HAP-1 (cell line): Measurements from ENCODE around the gene ADAMTS19.
"Not testable (repeated sequence)": the region's sequence is repeated elsewhere in the genome, so short reads cannot be mapped to it uniquely, and the experiment has no call there.

Source experiments
- DNase-seq, 2 experiments: peaks; one replicate each; pipeline ENCODE4 v3.0.0-alpha.2; 2016 to 2020; ENCODE audit warnings: low spot score in 2 of 2
- H3K27me3 ChIP-seq: fragments of 250-450 bp; sonication (Bioruptor Pico); 2 replicates; pipeline ENCODE4 v1.5.1; 2020; ENCODE audit warnings: low read depth, mild to moderate bottlenecking, moderate library complexity
- H3K36me3 ChIP-seq: fragments of 250-450 bp; sonication (Bioruptor Pico); replicated peaks from 2 replicates; pipeline ENCODE4 v1.5.1; 2020; ENCODE audit warnings: mild to moderate bottlenecking
- H3K4me1 ChIP-seq: fragments of 250-450 bp; sonication (Bioruptor Pico); 2 replicates; pipeline ENCODE4 v1.5.1; 2020; ENCODE audit warnings: mild to moderate bottlenecking
- H3K4me3 ChIP-seq: fragments of 250-450 bp; sonication (Bioruptor Pico); 2 replicates; pipeline ENCODE4 v1.5.1; 2020; ENCODE audit warnings: mild to moderate bottlenecking, moderate library complexity
- H3K9me3 ChIP-seq: fragments of 250-450 bp; sonication (Bioruptor Pico); 2 replicates; pipeline ENCODE4 v1.5.1; 2020; ENCODE audit warnings: mild to moderate bottlenecking, moderate library complexity
- in situ Hi-C: fragments of 300-500 bp; cut with MboI; formaldehyde crosslinking; loops from 3 replicates; pipeline ENCODE4 v1.14.3; 2020; ENCODE audit warnings: low sequenced_read_pairs, inconsistent platforms, mixed read lengths

The ADAMTS19 gene

GRCh38 chr5:129459777-129460671, at the start of gene ADAMTS19:
Gene ADAMTS19 (plus strand): TSS chr5:129460298. CDS start chr5:129460392, 94 bp downstream.
- peaks cover 18% of the 10 kb centered on the region for H3K27me3 ChIP-seq
- peak in 1 of 2 experiments; percentile 18 for DNase-seq

GRCh38 chr5:129410488-129410887, 49.6 kb upstream of the ADAMTS19 start:
- H3K4me3 ChIP-seq, result no peak overlapping the region
- H3K27me3 ChIP-seq, result no peaks in the 10 kb centered on the region; the same call in 1 of the 2 replicates
- in situ Hi-C loops, result no loop called here
- H3K36me3 ChIP-seq, result no peaks in the 10 kb centered on the region
- H3K9me3 ChIP-seq, result no peaks in the 10 kb centered on the region
- H3K4me1 ChIP-seq, result no peaks in the 10 kb centered on the region
- DNase-seq, result no peak

More at GRCh38 chr5:129459777-129460671, at the start of gene ADAMTS19:
- H3K4me3 ChIP-seq, result peak within 1 kb of the TSS; percentile 14
- no peaks in the 10 kb centered on the region for H3K9me3 ChIP-seq
- in situ Hi-C loops, result no loop called here
- H3K36me3 ChIP-seq, result no peaks in the 10 kb centered on the region
- H3K4me1 ChIP-seq, result no peaks in the 10 kb centered on the region

- Histone ChIP-seq H3K9me3 (no peaks in the 10 kb centered on the region), H3K27me3 (no peaks in the 10 kb centered on the region; the same call in 1 of the 2 replicates), H3K36me3 (no peaks in the 10 kb centered on the region), H3K4me3 (no peak overlapping the region), H3K4me1 (no peaks in the 10 kb centered on the region)
- DNase-seq, result no peak
- in situ Hi-C loops, result no loop called here
These were observed 47.4 kb upstream of the ADAMTS19 start for GRCh38 chr5:129412721-129413120.

GRCh38 chr5:129413570-129413969, 46.5 kb upstream of the ADAMTS19 start:
- no peaks in the 10 kb centered on the region; the same call in 1 of the 2 replicates for H3K27me3 ChIP-seq
- H3K4me1 ChIP-seq, result no peaks in the 10 kb centered on the region
- no peaks in the 10 kb centered on the region for H3K36me3 ChIP-seq
- H3K9me3 ChIP-seq, result no peaks in the 10 kb centered on the region
- in situ Hi-C loops, result no loop called here
- H3K4me3 ChIP-seq, result no peak overlapping the region
- no peak for DNase-seq

GRCh38 chr5:129419292-129419691, 40.8 kb upstream of the ADAMTS19 start:
- Histone ChIP-seq H3K9me3 (no peaks in the 10 kb centered on the region), H3K27me3 (no peaks in the 10 kb centered on the region), H3K4me1 (no peaks in the 10 kb centered on the region), H3K4me3 (no peak overlapping the region), H3K36me3 (no peaks in the 10 kb centered on the region)
- in situ Hi-C loops, result no loop called here
- no peak for DNase-seq

- no peaks in the 10 kb centered on the region for H3K27me3 ChIP-seq
- no peaks in the 10 kb centered on the region for H3K4me1 ChIP-seq
- H3K36me3 ChIP-seq, result no peaks in the 10 kb centered on the region
- in situ Hi-C loops, result no loop called here
- H3K4me3 ChIP-seq, result no peak overlapping the region
- no peak for DNase-seq
- H3K9me3 ChIP-seq, result no peaks in the 10 kb centered on the region
These were observed 35.1 kb upstream of the ADAMTS19 start for GRCh38 chr5:129425031-129425430.

GRCh38 chr5:129426071-129426470, 34.0 kb upstream of the ADAMTS19 start:
- H3K9me3 ChIP-seq, result no peaks in the 10 kb centered on the region
- DNase-seq, result no peak
- H3K27me3 ChIP-seq, result no peaks in the 10 kb centered on the region
- no peak overlapping the region for H3K4me3 ChIP-seq
- in situ Hi-C loops, result no loop called here
- H3K36me3 ChIP-seq, result no peaks in the 10 kb centered on the region
- no peaks in the 10 kb centered on the region for H3K4me1 ChIP-seq

GRCh38 chr5:129428636-129429035, 31.5 kb upstream of the ADAMTS19 start:
- H3K36me3 ChIP-seq, in situ Hi-C loops, H3K9me3 ChIP-seq, H3K27me3 ChIP-seq, H3K4me3 ChIP-seq, H3K4me1 ChIP-seq, DNase-seq: not testable (repeated sequence)

- no peak overlapping the region for H3K4me3 ChIP-seq
- H3K27me3 ChIP-seq, result no peaks in the 10 kb centered on the region
- no peaks in the 10 kb centered on the region for H3K9me3 ChIP-seq
- H3K36me3 ChIP-seq, result no peaks in the 10 kb centered on the region
- in situ Hi-C loops, result no loop called here
- no peaks in the 10 kb centered on the region for H3K4me1 ChIP-seq
- DNase-seq, result no peak
These were observed 28.7 kb upstream of the ADAMTS19 start for GRCh38 chr5:129431406-129431805.

GRCh38 chr5:129438322-129438721, 21.8 kb upstream of the ADAMTS19 start:
- Histone ChIP-seq H3K4me1 (no peaks in the 10 kb centered on the region), H3K27me3 (no peaks in the 10 kb centered on the region), H3K4me3 (no peak overlapping the region), H3K36me3 (no peaks in the 10 kb centered on the region), H3K9me3 (no peaks in the 10 kb centered on the region)
- in situ Hi-C loops, result no loop called here
- no peak for DNase-seq

GRCh38 chr5:129440424-129440823, 19.7 kb upstream of the ADAMTS19 start:
- no peak for DNase-seq
- no peaks in the 10 kb centered on the region for H3K4me1 ChIP-seq
- in situ Hi-C loops, result no loop called here
- H3K4me3 ChIP-seq, result no peak overlapping the region
- no peaks in the 10 kb centered on the region for H3K36me3 ChIP-seq
- no peaks in the 10 kb centered on the region for H3K27me3 ChIP-seq
- no peaks in the 10 kb centered on the region for H3K9me3 ChIP-seq

- H3K36me3 ChIP-seq, result no peaks in the 10 kb centered on the region
- DNase-seq, result no peak
- H3K27me3 ChIP-seq, result no peaks in the 10 kb centered on the region
- no peak overlapping the region for H3K4me3 ChIP-seq
- H3K9me3 ChIP-seq, result no peaks in the 10 kb centered on the region
- in situ Hi-C loops, result no loop called here
- no peaks in the 10 kb centered on the region for H3K4me1 ChIP-seq
These were observed 19.0 kb upstream of the ADAMTS19 start for GRCh38 chr5:129441096-129441495.

- no peaks in the 10 kb centered on the region for H3K9me3 ChIP-seq
- DNase-seq, result no peak
- in situ Hi-C loops, result no loop called here
These were observed 14.7 kb upstream of the ADAMTS19 start for GRCh38 chr5:129445379-129445778.

GRCh38 chr5:129447968-129448367, 12.1 kb upstream of the ADAMTS19 start:
- DNase-seq, result no peak
- in situ Hi-C loops, result no loop called here
- Histone ChIP-seq H3K4me1 (no peaks in the 10 kb centered on the region), H3K4me3 (no peak overlapping the region), H3K27me3 (no peaks in the 10 kb centered on the region), H3K9me3 (no peaks in the 10 kb centered on the region), H3K36me3 (no peaks in the 10 kb centered on the region)

More at GRCh38 chr5:129445379-129445778, 14.7 kb upstream of the ADAMTS19 start:
- H3K36me3 ChIP-seq, result no peaks in the 10 kb centered on the region
- H3K27me3 ChIP-seq, result no peaks in the 10 kb centered on the region
- H3K4me1 ChIP-seq, result no peaks in the 10 kb centered on the region
- no peak overlapping the region for H3K4me3 ChIP-seq
